Tibial artery (tissue), 4 donors: Measurements from ENCODE around the gene ALDH1A1.

Experiments
- DNase-seq, 2 donors: peaks; one replicate each; pipeline ENCODE4 v3.0.0-alpha.2; 2019
- H3K27ac ChIP-seq, 2 donors: fragments of 200-600 bp; sonication (generic) in 1 of 2; 1 replicate in 1 of 2; 2 replicates in 1 of 2; pipeline ENCODE4 v1.5.1; 2018 to 2019; ENCODE audit warnings: mild to moderate bottlenecking in 1 of 2
- H3K27me3 ChIP-seq, 2 donors: fragments of 200-600 bp; sonication (generic) in 1 of 2; one replicate each; pipeline versions ENCODE4 v1.5.1 to v1.6.0; 2016 to 2019
- H3K36me3 ChIP-seq, 3 donors: fragments of 200-600 bp; sonication (generic) in 2 of 3; one replicate each; pipeline ENCODE4 v1.5.1; 2016 to 2019; ENCODE audit warnings: mild to moderate bottlenecking in 2 of 3
- H3K4me1 ChIP-seq, 4 donors: fragments of 200-600 bp; sonication (generic) in 2 of 4; 1 replicate in 3 of 4; 2 replicates in 1 of 4; pipeline ENCODE4 v1.5.1; 2016 to 2019
- H3K4me3 ChIP-seq, 2 donors: fragments of 200-600 bp; sonication (generic) in 1 of 2; 1 replicate in 1 of 2; 2 replicates in 1 of 2; pipeline ENCODE4 v1.5.1; 2018 to 2019; ENCODE audit warnings: mild to moderate bottlenecking in 2 of 2
- H3K9me3 ChIP-seq, 3 donors: fragments of 200-600 bp; sonication (generic) in 1 of 3; one replicate each; pipeline ENCODE4 v1.5.1; 2016 to 2019
- CTCF ChIP-seq, 2 experiments: fragments of 200-600 bp in 1 of 2; fragments of 450-650 bp in 1 of 2; IDR thresholded peaks; one replicate each; pipeline ENCODE4 v1.5.1; 2017 to 2019; ENCODE audit warnings: antibody characterized with exemption in 2 of 2, mild to moderate bottlenecking in 1 of 2, moderate library complexity in 1 of 2
- intact Hi-C: fragments of 100-400 bp; cut with DNase I; formaldehyde crosslinking; loops from one replicate; pipeline ENCODE4 v1.15.0; 2023; ENCODE audit warnings: low total_unique reads

ALDH1A1 gene

GRCh38 chr9:72857624-72857996 is 95.2 kb downstream of the ALDH1A1 start:
- DNase-seq: no peak
- no peaks in the 10 kb centered on the region for H3K36me3 ChIP-seq
- H3K27me3 ChIP-seq: no peaks in the 10 kb centered on the region
- H3K4me1 ChIP-seq: peaks cover 0 to 25% (median 10%) of the 10 kb centered on the region in 4 donors
- no peak overlapping the region for H3K4me3 ChIP-seq
- intact Hi-C loops: loop anchor here (2.0 to 10.0 kb wide), 3 partner anchors 167 to 330 kb away; no protein-coding TSS in a partner anchor
- no peaks in the 10 kb centered on the region for H3K9me3 ChIP-seq
- H3K27ac ChIP-seq: peak overlapping the region; percentile 13 to 38
- TF ChIP-seq CTCF (IDR thresholded peaks at IDR 0.05): no peak

DNA sequence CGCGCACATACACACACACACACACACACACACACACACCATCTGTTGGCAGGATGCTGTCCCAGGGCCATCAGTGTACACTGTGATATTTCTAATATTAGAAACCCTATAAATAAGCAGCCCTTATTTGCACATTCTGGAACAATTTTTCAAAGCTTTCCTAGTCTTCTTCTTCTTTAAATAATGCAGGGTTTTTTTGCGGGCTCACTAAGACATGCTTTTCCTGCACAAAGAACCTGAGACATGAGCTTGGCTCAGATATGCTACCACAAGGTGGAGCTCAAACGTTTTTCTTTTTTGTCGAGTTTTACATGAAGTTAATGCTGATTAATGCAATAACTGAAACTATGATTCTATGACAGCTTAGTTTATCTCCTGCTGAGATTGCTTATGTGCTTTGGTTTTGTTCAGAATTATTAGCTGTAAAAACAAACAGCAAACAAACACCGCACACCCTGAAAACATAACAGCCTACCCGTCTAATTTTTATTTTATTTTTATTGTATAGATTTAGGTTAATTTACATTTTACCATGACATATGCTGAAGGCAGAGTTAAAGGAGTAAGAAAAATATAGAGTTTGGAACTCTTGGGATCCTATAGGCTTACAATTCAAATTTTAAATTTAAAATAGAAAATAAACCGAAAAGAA is 95.8 kb downstream of the ALDH1A1 start:
- Histone ChIP-seq H3K4me1 (peaks cover 0 to 25% (median 10%) of the 10 kb centered on the region in 4 donors), H3K4me3 (no peak overlapping the region), H3K36me3 (no peaks in the 10 kb centered on the region), H3K27ac (peak overlapping the region; percentile 13 to 38), H3K27me3 (no peaks in the 10 kb centered on the region), H3K9me3 (no peaks in the 10 kb centered on the region)
- peak; percentile 65 to 82 for TF ChIP-seq CTCF (IDR thresholded peaks at IDR 0.05)
- DNase-seq: no peak
- intact Hi-C loops: loop anchor here (2.0 to 10.0 kb wide), 3 partner anchors 168 to 330 kb away; no protein-coding TSS in a partner anchor

DNA sequence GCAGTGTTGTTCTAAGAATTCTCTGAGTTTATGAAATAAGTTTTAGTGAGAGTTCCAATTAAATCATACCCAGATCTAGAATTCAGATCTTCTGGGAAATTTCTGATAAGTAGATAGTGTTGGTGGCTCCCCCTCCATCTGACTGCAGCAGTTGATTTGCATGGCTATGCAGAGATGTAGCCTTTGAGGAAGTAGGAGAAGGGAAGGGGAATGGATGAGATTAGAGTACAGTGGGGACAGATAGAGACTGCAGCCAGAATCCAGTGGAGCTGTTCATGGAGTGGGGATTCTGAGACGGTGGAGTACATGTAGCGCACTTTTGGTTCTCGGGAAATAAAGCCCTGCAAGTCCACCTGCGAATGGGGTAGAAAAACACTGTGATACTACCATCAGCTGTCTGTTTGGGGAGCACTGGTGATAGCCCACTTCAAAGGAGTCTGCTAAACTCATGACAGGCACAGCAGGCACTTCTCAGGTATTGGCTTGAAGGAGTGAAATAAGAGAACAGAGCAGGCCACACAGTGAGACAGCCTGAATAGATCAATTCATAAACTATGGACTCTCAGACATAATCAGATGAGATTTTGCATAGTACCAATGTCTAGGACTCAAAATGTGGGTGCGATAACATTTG is 96.8 kb downstream of the ALDH1A1 start:
- no peaks in the 10 kb centered on the region for H3K27me3 ChIP-seq
- no peak for TF ChIP-seq CTCF (IDR thresholded peaks at IDR 0.05)
- DNase-seq: no peak
- H3K4me1 ChIP-seq: peaks cover 0 to 25% (median 10%) of the 10 kb centered on the region in 4 donors
- no peak overlapping the region for H3K4me3 ChIP-seq
- H3K9me3 ChIP-seq: no peaks in the 10 kb centered on the region
- intact Hi-C loops: loop anchor here (2.0 to 10.0 kb wide), 3 partner anchors 169 to 331 kb away; no protein-coding TSS in a partner anchor
- H3K36me3 ChIP-seq: no peaks in the 10 kb centered on the region
- H3K27ac ChIP-seq: no peak overlapping the region

DNA sequence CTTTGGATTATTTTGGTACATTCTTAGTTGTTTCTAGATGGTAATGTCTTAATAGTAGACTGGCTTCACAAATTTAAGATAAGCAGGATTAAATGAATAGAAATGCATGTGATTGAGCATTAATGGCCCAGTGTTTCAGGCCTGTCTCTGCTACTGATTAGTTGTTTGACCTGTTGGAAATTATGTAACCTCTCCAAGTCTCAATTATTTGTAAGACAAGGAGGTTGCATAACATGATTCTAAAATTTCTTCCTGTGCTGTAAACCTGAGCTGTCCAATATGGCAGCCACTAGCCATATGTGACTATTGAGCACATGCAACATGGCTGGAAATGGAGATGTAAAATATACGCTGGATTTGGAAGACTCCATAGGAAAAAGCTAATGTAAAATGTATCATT is 97.5 kb downstream of the ALDH1A1 start:
- Histone ChIP-seq H3K27me3 (no peaks in the 10 kb centered on the region), H3K36me3 (no peaks in the 10 kb centered on the region), H3K4me3 (no peak overlapping the region), H3K9me3 (no peaks in the 10 kb centered on the region), H3K27ac (no peak overlapping the region), H3K4me1 (peaks cover 0 to 25% (median 10%) of the 10 kb centered on the region in 4 donors)
- TF ChIP-seq CTCF (IDR thresholded peaks at IDR 0.05): no peak
- intact Hi-C loops: loop anchor here (5.0 to 10.0 kb wide), 2 partner anchors 169 to 332 kb away; no protein-coding TSS in a partner anchor
- no peak for DNase-seq
